DND-41 (cell line): ENCODE results near the gene PSME3IP1.

ENCODE experiments used
- ATAC-seq: fragments of 200-7000 bp; cut with Tn5 transposase; 3 replicates; pipeline ENCODE4 v1.9.1; 2021; ENCODE audit warnings: low read depth; ENCODE audit not compliant: insufficient read depth
- DNase-seq: peaks from one replicate; pipeline ENCODE4 v3.0.0-alpha.2; 2020
- H2AFZ ChIP-seq: 2 replicates; pipeline ENCODE4 v1.6.0; 2012; ENCODE audit warnings: low read depth, low read length
- H3K27ac ChIP-seq: 2 replicates; pipeline ENCODE4 v1.5.1; 2012; ENCODE audit warnings: low read length, inconsistent platforms
- H3K27me3 ChIP-seq: fragments of 200-600 bp; sonication (generic); 2 replicates; pipeline ENCODE4 v1.6.0; 2012; ENCODE audit warnings: low read length, mild to moderate bottlenecking, inconsistent platforms; ENCODE audit not compliant: insufficient read depth, poor library complexity
- H3K36me3 ChIP-seq: 2 replicates; pipeline ENCODE4 v1.5.1; 2012; ENCODE audit warnings: low read length, inconsistent platforms; ENCODE audit not compliant: insufficient read depth
- H3K4me1 ChIP-seq: 2 replicates; pipeline ENCODE4 v1.5.1; 2012; ENCODE audit warnings: mild to moderate bottlenecking, low read length; ENCODE audit not compliant: insufficient read depth
- H3K4me2 ChIP-seq: 2 replicates; pipeline ENCODE4 v1.6.0; 2012; ENCODE audit warnings: mild to moderate bottlenecking, moderate library complexity, low read length, inconsistent platforms; ENCODE audit not compliant: insufficient read depth
- H3K4me3 ChIP-seq, 2 experiments: fragments of 200-600 bp in 1 of 2; shearing (Covaris generic) in 1 of 2; 2 replicates each; pipeline ENCODE4 v1.5.1; 2012 to 2016; ENCODE audit warnings: inconsistent platforms in 2 of 2, low read length in 2 of 2, mild to moderate bottlenecking in 2 of 2, low read depth in 1 of 2, moderate library complexity in 1 of 2
- H3K79me2 ChIP-seq: 2 replicates; pipeline ENCODE4 v1.6.0; 2012; ENCODE audit warnings: low read length, inconsistent platforms; ENCODE audit not compliant: insufficient read depth
- H3K9ac ChIP-seq: 2 replicates; pipeline ENCODE4 v1.6.0; 2012; ENCODE audit warnings: low read depth, mild to moderate bottlenecking, inconsistent platforms, low read length, moderate library complexity
- H3K9me3 ChIP-seq: 2 replicates; pipeline ENCODE4 v1.5.1; 2012; ENCODE audit warnings: low read length, moderate library complexity, mild to moderate bottlenecking, inconsistent platforms; ENCODE audit not compliant: insufficient read depth, severe bottlenecking
- H4K20me1 ChIP-seq: 2 replicates; pipeline ENCODE4 v1.6.0; 2012; ENCODE audit warnings: low read length; ENCODE audit not compliant: insufficient read depth
- EZH2 ChIP-seq: IDR thresholded peaks from 3 replicates; pipeline ENCODE4 v1.6.1; 2012; ENCODE audit warnings: borderline replicate concordance, low read depth, mild to moderate bottlenecking, moderate library complexity, low read length, inconsistent platforms; ENCODE audit not compliant: severe bottlenecking
- TF ChIP-seq, protein P1 (sequence below): IDR thresholded peaks from 2 replicates; pipeline ENCODE4 v1.5.1; 2012; ENCODE audit warnings: borderline replicate concordance, low read length, moderate library complexity, mild to moderate bottlenecking; ENCODE audit not compliant: poor library complexity, severe bottlenecking; ENCODE audit errors: extremely low read depth

PSME3IP1 gene

DNA sequence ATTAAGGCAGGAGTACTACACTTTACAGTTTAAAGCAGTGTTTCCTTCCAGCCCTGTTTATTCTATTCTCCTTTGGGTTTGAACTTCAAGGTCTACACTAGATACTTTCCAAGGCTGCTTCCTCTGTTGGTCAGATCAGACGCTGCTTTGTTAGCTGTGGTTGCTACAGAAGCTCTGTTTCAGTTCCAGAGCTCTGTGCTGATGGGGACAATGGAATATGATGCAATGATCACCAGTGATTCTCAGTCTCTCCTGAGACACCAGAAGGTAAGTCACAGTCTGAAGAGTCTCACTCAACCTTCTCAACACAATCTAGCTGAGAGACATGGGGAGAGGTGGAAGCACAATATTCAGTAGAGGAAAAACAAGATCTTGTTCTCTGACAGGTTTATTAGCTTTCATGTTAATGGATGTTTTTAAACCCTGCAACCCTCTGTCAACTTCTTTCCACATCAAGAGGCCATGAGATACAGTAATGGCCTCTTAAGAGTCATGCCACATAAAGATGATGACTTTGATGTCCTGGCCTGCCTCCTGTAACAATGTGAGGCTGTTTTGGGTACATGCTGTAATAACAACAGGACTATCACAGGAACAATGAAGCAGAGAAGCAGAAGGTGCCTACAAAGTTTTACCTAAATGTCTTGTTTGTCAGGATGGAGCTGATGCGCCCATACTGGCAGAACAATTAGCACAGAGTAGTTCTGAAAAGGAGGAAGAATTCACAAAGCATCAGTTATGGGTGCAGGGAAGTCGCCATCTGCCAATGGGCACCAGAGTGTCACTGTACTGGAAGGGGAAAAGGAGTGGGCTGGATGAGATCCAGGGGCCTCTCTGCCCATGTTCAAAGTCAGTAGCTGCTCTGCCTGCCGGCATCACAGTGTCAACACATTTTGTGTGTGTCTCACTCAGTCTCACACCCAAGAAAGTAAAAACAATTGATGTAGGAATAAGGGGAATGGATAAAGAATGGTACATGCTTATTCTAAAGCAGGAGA lies 33.4 kb downstream of the PSME3IP1 start:
- Histone ChIP-seq H3K79me2 (no peaks in the 10 kb centered on the region), H3K27ac (no peak overlapping the region), H3K4me2 (no peak overlapping the region), H3K4me1 (no peaks in the 10 kb centered on the region), H4K20me1 (no peaks in the 10 kb centered on the region), H3K9me3 (no peaks in the 10 kb centered on the region), H3K27me3 (no peaks in the 10 kb centered on the region), H3K4me3 (no peak overlapping the region), H2AFZ (no peak overlapping the region), H3K9ac (no peak overlapping the region), H3K36me3 (peaks cover 61% of the 10 kb centered on the region)
- DNase-seq, result no peak
- TF ChIP-seq EZH2, result no peak
- TF ChIP-seq, protein P1, sequence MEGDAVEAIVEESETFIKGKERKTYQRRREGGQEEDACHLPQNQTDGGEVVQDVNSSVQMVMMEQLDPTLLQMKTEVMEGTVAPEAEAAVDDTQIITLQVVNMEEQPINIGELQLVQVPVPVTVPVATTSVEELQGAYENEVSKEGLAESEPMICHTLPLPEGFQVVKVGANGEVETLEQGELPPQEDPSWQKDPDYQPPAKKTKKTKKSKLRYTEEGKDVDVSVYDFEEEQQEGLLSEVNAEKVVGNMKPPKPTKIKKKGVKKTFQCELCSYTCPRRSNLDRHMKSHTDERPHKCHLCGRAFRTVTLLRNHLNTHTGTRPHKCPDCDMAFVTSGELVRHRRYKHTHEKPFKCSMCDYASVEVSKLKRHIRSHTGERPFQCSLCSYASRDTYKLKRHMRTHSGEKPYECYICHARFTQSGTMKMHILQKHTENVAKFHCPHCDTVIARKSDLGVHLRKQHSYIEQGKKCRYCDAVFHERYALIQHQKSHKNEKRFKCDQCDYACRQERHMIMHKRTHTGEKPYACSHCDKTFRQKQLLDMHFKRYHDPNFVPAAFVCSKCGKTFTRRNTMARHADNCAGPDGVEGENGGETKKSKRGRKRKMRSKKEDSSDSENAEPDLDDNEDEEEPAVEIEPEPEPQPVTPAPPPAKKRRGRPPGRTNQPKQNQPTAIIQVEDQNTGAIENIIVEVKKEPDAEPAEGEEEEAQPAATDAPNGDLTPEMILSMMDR, result no peak
- no peak for ATAC-seq

DNA sequence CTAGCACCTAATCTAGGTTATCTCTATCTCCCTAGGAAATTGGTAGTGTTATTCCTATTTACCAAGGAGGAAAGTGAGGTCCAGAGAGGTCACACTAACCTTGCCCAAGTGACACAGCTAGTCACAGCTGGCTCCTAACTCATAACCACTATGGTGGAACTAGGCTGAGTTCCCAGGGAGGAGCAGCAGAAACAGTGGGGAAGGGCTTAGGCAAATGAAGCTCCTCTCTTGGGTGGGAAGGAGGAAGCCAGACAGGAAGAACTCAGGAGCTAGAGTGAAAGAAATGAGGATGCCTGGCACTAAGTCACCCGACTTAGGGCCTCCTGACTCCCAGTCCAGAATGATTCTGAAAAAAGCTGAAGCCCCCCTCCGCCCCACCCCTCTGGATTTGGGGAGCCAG lies 34.5 kb downstream of the PSME3IP1 start:
- DNase-seq (no peak), ATAC-seq (no peak)
- Histone ChIP-seq H4K20me1 (no peaks in the 10 kb centered on the region; the same call in 1 of the 2 replicates), H3K4me1 (no peaks in the 10 kb centered on the region), H3K79me2 (no peaks in the 10 kb centered on the region), H3K4me2 (no peak overlapping the region), H3K36me3 (peaks cover 51% of the 10 kb centered on the region), H3K27me3 (no peaks in the 10 kb centered on the region), H3K9me3 (no peaks in the 10 kb centered on the region), H3K4me3 (no peak overlapping the region), H2AFZ (no peak overlapping the region), H3K27ac (no peak overlapping the region), H3K9ac (no peak overlapping the region)
- TF ChIP-seq, protein P1, result no peak

DNA sequence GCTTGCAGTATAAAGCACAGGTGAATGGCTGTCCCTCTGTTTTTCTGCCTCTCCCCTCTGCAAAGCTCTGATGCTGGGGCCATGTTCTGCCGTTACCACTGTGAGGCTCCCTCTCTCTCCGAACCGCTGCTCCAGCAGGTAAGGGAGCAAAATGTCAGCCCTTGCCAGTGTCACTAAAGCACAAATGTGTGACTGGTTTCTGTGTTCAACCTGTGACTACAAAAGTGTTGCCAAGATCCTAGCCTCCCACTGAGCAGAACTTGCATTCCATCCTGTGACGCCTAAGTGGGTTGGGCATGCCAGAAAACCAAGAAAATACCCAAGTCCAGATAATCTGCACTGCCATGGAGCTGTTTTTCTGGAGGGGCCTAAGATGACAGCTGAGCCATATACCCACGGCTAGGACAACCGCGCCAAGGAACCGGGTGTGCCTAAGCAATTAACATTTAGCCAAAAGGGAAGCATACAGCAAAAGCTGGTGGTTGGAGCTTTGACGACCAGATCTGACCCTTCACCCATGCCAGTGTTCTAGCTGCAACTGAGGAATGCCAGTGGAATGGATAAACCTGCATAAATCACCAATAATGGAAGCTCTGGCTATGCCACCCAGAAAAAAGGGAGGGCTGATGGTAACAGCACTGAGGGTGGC lies 35.0 kb downstream of the PSME3IP1 start:
- Histone ChIP-seq H2AFZ (no peak overlapping the region), H3K4me1 (no peaks in the 10 kb centered on the region), H3K4me2 (no peak overlapping the region), H3K79me2 (no peaks in the 10 kb centered on the region), H3K9ac (no peak overlapping the region), H3K27me3 (no peaks in the 10 kb centered on the region), H3K27ac (no peak overlapping the region), H3K4me3 (no peak overlapping the region), H3K9me3 (no peaks in the 10 kb centered on the region), H4K20me1 (no peaks in the 10 kb centered on the region; the same call in 1 of the 2 replicates), H3K36me3 (peaks cover 46% of the 10 kb centered on the region)
- no peak for TF ChIP-seq EZH2
- TF ChIP-seq, protein P1, result no peak
- no peak for DNase-seq
- ATAC-seq, result no peak
